Activated naive CD4-positive, alpha-beta T cell (primary cell): ENCODE results near the gene PHAF1.

Source experiments
- DNase-seq, 4 experiments: peaks; one replicate each; lab custom pipeline; 2025; lab: John Stamatoyannopoulos, UW

Gene PHAF1

GRCh38 chr16:67180166-67180565, 70.4 kb downstream of the PHAF1 start:
- no peak for DNase-seq

GRCh38 chr16:67181346-67181745, 71.6 kb downstream of the PHAF1 start:
- DNase-seq: no peak

GRCh38 chr16:67182288-67182687, 72.5 kb downstream of the PHAF1 start:
- no peak for DNase-seq

GRCh38 chr16:67183284-67183626, 73.5 kb downstream of the PHAF1 start:
- DNase-seq: no peak

- peak; percentile 66 to 86 (median 74) for DNase-seq
Observed at GRCh38 chr16:67183627-67184452, 74.1 kb downstream of the PHAF1 start, which contains the start of gene MATCAP1. Gene MATCAP1 (minus strand): TSS chr16:67183963. CDS start chr16:67180610, 3,353 bp downstream.

- no peak for DNase-seq
Observed at GRCh38 chr16:67184453-67184994, 74.8 kb downstream of the PHAF1 start.

GRCh38 chr16:67184995-67185650, 75.4 kb downstream of the PHAF1 start:
- peak; percentile 50 to 81 (median 72) for DNase-seq

GRCh38 chr16:67185651-67186134, 76.0 kb downstream of the PHAF1 start:
- DNase-seq: no peak

GRCh38 chr16:67186550-67186950, 76.8 kb downstream of the PHAF1 start:
- DNase-seq: no peak

GRCh38 chr16:67187175-67187890, 77.6 kb downstream of the PHAF1 start:
- no peak for DNase-seq

GRCh38 chr16:67188323-67188722, 78.6 kb downstream of the PHAF1 start:
- no peak for DNase-seq

- DNase-seq: no peak
Observed at GRCh38 chr16:67188798-67189197, 79.1 kb downstream of the PHAF1 start.

- no peak for DNase-seq
Observed at GRCh38 chr16:67190041-67190440, 80.3 kb downstream of the PHAF1 start, which contains the start of gene EXOC3L1. Gene EXOC3L1 (minus strand): TSS chr16:67190136. CDS start chr16:67189676, 460 bp downstream.

GRCh38 chr16:67190448-67191399, 81.0 kb downstream of the PHAF1 start:
- DNase-seq: no peak

- DNase-seq: no peak
Observed at GRCh38 chr16:67191411-67191994, 81.8 kb downstream of the PHAF1 start.

- DNase-seq: peak; percentile 58 to 78 (median 66)
Observed at GRCh38 chr16:67191995-67192681, 82.4 kb downstream of the PHAF1 start, which contains the start of gene E2F4. Gene E2F4 (plus strand): TSS chr16:67192155. CDS start chr16:67192228, 73 bp downstream.

- DNase-seq: no peak
Observed at GRCh38 chr16:67192781-67193361, 83.1 kb downstream of the PHAF1 start.

GRCh38 chr16:67193536-67193935, 83.8 kb downstream of the PHAF1 start:
- DNase-seq: no peak

- no peak for DNase-seq
Observed at GRCh38 chr16:67194260-67194659, 84.5 kb downstream of the PHAF1 start.
